Breast epithelium (tissue), 3 donors: ENCODE results near the gene LMOD3.

Experiments
- POLR2A ChIP-seq: fragments of 450-650 bp; IDR thresholded peaks from one replicate; pipeline ENCODE4 v1.6.1; 2016; ENCODE audit warnings: antibody characterized with exemption, mild to moderate bottlenecking, moderate library complexity
- TF ChIP-seq, protein P1 (sequence below), 3 donors: fragments of 450-650 bp; IDR thresholded peaks; one replicate each; pipeline ENCODE4 v1.5.1; 2016 to 2017; ENCODE audit warnings: antibody characterized with exemption in 3 of 3, mild to moderate bottlenecking in 3 of 3, moderate library complexity in 3 of 3

DNA sequence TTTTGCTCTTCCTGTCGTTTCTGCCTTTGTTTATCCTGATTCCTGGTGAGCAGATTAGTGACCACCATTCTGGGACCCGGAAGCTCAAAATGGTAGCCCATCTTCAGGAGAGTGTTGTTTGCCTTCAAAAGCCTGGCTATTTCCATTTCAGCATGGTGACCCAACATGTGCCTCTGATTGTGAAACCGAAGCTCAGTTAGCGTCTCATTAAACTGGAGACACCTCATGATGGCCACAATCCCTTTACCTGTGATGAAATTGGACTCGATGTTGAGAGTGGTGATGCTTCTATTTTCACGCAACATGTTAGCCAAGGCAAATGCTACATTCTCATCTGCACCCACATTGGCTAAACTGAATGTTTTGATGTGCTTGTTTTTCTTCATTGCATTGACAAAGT is 3.3 kb downstream of the LMOD3 start:
- TF ChIP-seq, protein P1, sequence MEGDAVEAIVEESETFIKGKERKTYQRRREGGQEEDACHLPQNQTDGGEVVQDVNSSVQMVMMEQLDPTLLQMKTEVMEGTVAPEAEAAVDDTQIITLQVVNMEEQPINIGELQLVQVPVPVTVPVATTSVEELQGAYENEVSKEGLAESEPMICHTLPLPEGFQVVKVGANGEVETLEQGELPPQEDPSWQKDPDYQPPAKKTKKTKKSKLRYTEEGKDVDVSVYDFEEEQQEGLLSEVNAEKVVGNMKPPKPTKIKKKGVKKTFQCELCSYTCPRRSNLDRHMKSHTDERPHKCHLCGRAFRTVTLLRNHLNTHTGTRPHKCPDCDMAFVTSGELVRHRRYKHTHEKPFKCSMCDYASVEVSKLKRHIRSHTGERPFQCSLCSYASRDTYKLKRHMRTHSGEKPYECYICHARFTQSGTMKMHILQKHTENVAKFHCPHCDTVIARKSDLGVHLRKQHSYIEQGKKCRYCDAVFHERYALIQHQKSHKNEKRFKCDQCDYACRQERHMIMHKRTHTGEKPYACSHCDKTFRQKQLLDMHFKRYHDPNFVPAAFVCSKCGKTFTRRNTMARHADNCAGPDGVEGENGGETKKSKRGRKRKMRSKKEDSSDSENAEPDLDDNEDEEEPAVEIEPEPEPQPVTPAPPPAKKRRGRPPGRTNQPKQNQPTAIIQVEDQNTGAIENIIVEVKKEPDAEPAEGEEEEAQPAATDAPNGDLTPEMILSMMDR (IDR thresholded peaks at IDR 0.05), result no peak
- no peak for TF ChIP-seq POLR2A
